Motor neuron (in vitro differentiated cells): ENCODE measurements around the gene PFKFB3. TPM values are rescaled to one million over a fixed set of nuclear protein-coding genes. Genes with fewer than 3 reads are reported as not detected.

Experiments used
- ATAC-seq, 8 experiments: fragments of 200-7000 bp; cut with Tn5 transposase; replicated peaks in 6 of 8; 2 replicates each; pipeline ENCODE4 v1.8.0; 2021; ENCODE audit warnings: mild to moderate bottlenecking in 8 of 8, moderate library complexity in 8 of 8
- H3K27ac ChIP-seq, 2 donors: fragments of 250-450 bp; sonication (Bioruptor Pico); 2 replicates each; pipeline ENCODE4 v1.9.0; 2021; ENCODE audit warnings: antibody characterized with exemption in 2 of 2, mild to moderate bottlenecking in 2 of 2, moderate library complexity in 1 of 2
- H3K4me1 ChIP-seq, 2 donors: fragments of 250-450 bp; sonication (Bioruptor Pico); replicated peaks in 1 of 2; 2 replicates each; pipeline ENCODE4 v1.6.1; 2021; ENCODE audit warnings: antibody characterized with exemption in 2 of 2, mild to moderate bottlenecking in 2 of 2, moderate library complexity in 1 of 2
- H3K4me3 ChIP-seq, 5 donors: fragments of 250-450 bp; sonication (Bioruptor Pico); 2 replicates each; pipeline ENCODE4 v1.9.0; 2021; ENCODE audit warnings: antibody characterized with exemption in 5 of 5, mild to moderate bottlenecking in 5 of 5, moderate library complexity in 4 of 5
- WGBS, 10 experiments: fragments of 450-650 bp; shearing (Covaris generic); methylation state at CpG; one replicate each; pipeline ENCODE4 v1.0.0; 2022; 5-methylcytosine and 5-hydroxymethylcytosine counted together
- in situ Hi-C, 9 experiments: fragments of 400-800 bp; cut with MboI; loops; one replicate each; pipeline ENCODE4 v1.15.0; 2021; ENCODE audit warnings: low sequenced_read_pairs in 9 of 9, low pct_unique_long_range_greater_than_20kb in 2 of 9; ENCODE audit not compliant: unreplicated experiment in 9 of 9
- total RNA-seq, 8 experiments: library from RNA; unstranded; fragments of 300-600 nt; gene quantifications; 2 replicates each; pipeline versions ENCODE4 v1.2.3 to v1.2.4, GENCODE V29; 2022

The PFKFB3 gene
- total RNA-seq, 8 experiments from 2014 or later = 32.4 to 80.6 (median 46.6) TPM

DNA sequence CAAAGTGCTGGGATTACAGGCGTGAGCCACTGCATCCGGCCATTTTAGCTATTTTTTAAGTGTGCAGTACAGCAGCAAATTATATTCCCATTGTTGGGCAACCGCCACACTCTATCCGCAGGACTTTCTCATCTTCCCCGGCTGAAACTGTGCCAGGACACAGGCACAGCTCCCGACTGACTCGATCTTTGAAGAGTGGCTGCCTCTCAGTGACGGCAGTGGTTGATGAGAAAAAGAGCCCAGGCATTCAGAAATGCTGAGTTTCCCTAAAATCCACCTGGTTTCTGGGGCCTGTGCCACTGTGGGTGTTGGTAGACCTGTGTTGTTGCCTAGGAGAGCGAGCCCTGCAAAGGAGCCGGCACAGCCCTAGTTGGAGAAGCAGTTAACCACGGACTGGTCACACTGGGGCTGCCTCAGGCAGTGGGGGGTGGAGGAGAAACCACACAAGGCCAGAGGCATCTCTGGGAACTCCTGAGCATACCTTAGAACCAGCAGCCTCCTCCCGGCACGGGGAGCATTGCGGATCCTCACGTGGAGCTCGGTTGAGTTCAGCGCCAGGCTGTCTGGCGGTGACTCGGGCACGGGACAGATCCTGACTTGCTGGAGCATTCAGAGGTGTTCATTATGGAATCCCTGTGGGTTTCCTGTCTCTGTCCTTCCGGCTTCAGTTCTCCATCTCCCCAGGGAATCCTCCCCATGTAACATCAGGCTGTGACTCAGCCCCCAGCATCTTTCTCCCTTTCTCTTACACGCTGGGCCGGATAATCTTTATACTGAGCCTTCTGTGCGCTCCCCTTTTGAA lies 16.2 kb downstream of the PFKFB3 start:
- in situ Hi-C loops = loop anchor here in 1 of 9 experiments (25.0 kb wide), 1 partner anchor 168 kb away; no protein-coding TSS in a partner anchor
- Histone ChIP-seq H3K27ac (no peak overlapping the region), H3K4me1 (no peaks in the 10 kb centered on the region), H3K4me3 (no peak overlapping the region)
- peak in 2 of 8 experiments; percentile 13 to 24 for ATAC-seq
- WGBS, 10 experiments = 51 to 97% (median 90%) methylated on average over 4 to 12 of the region's 24 CpGs; no CpG with 5 or more reads in 3 of the 10 experiments

DNA sequence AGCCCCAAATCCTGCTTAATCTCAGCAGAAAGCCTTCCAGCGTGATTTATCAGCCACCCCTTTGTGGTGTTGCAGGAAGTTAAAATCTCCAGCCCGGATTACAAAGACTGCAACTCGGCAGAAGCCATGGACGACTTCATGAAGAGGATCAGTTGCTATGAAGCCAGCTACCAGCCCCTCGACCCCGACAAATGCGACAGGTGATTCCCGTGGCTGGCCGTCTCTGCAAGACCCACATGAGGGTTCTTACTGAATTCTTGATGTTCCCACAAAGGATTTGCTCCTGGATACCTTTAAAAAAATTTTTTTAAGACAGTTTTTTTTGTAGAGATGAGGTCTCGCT lies 16.7 kb downstream of the PFKFB3 start:
- H3K4me1 ChIP-seq = no peaks in the 10 kb centered on the region
- in situ Hi-C loops = loop anchor here in 1 of 9 experiments (25.0 kb wide), 1 partner anchor 168 kb away; no protein-coding TSS in a partner anchor
- ATAC-seq = no peak
- H3K27ac ChIP-seq = no peak overlapping the region
- no peak overlapping the region for H3K4me3 ChIP-seq
- WGBS, 10 experiments = 81 to 100% (median 95%) methylated on average over 1 to 10 of the region's 10 CpGs; no CpG with 5 or more reads in 2 of the 10 experiments

DNA sequence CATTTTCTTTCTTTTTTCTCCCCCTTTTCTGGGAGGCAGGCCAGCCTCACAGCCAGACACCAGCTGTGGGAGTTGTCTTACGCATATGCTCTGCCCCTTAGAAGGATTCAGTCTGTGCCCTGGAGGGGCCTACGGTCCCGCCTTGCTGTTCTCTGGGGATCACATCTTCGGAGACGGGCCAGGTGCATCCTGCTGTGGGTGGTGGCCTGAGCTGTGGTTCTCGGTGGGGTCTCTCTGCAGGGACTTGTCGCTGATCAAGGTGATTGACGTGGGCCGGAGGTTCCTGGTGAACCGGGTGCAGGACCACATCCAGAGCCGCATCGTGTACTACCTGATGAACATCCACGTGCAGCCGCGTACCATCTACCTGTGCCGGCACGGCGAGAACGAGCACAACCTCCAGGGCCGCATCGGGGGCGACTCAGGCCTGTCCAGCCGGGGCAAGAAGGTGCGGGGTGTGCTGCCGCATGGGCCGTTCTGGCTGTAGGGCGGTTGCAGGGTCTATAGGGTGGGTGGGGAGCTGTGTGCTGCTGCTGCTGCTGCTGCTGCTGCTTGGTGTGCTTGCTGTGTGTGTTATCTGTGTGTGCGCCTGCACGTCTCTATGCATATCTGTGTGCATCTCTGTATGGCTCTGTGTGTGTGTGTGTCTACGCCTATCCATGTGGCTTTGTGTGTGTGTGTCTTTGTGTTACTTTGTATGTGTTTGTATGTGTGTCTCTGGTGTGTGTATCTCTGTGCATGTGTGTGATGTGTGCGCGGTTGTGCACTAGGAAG lies 17.9 kb downstream of the PFKFB3 start:
- in situ Hi-C loops = loop anchor here in 1 of 9 experiments (25.0 kb wide), 1 partner anchor 167 kb away; no protein-coding TSS in a partner anchor
- 92 to 100% (median 100%) methylated on average over 1 to 14 of the region's 32 CpGs; no CpG with 5 or more reads in 3 of the 10 experiments for WGBS, 10 experiments

DNA sequence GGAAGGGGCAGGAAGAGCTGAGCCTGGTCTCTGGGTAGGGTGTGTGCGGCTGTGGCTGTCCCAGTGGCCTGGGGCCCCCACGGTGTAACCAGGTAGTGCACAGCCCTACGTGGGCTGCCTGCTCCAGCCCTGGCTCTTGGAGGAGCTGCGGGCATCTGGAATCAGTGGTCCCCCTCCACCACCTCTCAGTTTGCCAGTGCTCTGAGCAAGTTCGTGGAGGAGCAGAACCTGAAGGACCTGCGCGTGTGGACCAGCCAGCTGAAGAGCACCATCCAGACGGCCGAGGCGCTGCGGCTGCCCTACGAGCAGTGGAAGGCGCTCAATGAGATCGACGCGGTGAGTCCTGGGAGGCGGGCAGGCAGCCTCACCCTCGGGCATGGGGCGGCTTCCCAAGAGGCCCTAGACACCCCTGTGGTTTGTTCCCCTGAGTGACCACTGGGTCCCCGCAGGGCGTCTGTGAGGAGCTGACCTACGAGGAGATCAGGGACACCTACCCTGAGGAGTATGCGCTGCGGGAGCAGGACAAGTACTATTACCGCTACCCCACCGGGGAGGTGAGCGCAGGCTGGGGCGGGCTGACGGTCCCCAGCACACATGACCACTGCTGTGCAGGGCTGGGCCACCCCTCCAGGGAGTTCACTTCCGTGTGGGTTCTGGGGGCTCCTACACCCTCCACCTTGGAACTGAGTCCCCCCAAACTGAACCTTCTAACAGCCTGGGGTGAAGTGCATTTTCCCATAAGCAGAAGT lies 18.6 kb downstream of the PFKFB3 start:
- H3K4me3 ChIP-seq = no peak overlapping the region
- no peaks in the 10 kb centered on the region for H3K4me1 ChIP-seq
- in situ Hi-C loops = loop anchor here in 1 of 9 experiments (25.0 kb wide), 1 partner anchor 166 kb away; no protein-coding TSS in a partner anchor
- 90 to 100% (median 94%) methylated on average over 1 to 15 of the region's 30 CpGs; no CpG with 5 or more reads in 7 of the 10 experiments for WGBS, 10 experiments
- H3K27ac ChIP-seq = no peak overlapping the region
- no peak for ATAC-seq

More for the DNA sequence above, 17.9 kb downstream of the PFKFB3 start:
- H3K4me3 ChIP-seq = no peak overlapping the region
- H3K27ac ChIP-seq = no peak overlapping the region
- H3K4me1 ChIP-seq = no peaks in the 10 kb centered on the region
- peak in 1 of 8 experiments; percentile 16 for ATAC-seq

DNA sequence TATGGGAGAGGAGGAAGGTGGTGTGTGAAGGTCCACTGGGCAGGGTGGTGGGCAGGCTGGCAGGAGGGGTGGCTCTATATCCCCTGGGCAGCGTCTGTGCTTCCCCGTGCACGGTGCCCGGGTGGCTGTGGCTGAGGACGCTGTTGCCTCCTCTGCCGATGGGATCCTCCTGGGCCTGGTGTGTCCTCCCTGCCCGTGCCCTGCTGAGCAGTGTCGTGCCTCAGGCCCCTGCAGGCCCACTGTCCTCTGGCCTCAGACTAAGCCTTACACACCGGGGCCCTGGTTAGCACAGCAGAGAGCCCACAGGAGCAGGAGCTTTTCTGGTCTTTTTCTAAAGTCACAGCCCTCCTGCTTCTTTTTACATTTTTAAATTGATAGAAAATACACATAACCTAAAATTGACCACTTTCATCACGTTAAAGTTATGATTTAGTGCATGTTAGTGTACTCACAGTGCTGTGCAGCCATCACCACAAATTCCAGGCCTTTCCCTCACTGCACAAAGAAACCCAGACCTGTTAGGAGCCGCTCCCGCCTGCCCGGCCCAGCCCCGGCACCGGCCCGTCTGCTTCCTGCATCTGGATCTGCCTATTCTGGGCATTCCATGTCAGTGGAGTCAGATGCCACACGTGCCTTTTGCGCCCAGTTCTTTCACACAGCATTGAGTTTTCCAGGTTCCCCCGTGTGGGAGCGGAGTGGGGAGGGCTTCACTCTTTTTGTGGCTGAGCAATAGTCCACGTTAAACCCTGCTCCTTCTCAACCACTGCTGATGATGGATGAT lies 19.4 kb downstream of the PFKFB3 start:
- H3K4me1 ChIP-seq = no peaks in the 10 kb centered on the region
- ATAC-seq = peak in 3 of 8 experiments; percentile 9 to 38 (median 36)
- WGBS, 10 experiments = 39 to 100% (median 94%) methylated on average over 1 to 12 of the region's 21 CpGs; no CpG with 5 or more reads in 1 of the 10 experiments
- in situ Hi-C loops = loop anchor here in 1 of 9 experiments (25.0 kb wide), 1 partner anchor 165 kb away; no protein-coding TSS in a partner anchor
- no peak overlapping the region for H3K27ac ChIP-seq
- no peak overlapping the region for H3K4me3 ChIP-seq

DNA sequence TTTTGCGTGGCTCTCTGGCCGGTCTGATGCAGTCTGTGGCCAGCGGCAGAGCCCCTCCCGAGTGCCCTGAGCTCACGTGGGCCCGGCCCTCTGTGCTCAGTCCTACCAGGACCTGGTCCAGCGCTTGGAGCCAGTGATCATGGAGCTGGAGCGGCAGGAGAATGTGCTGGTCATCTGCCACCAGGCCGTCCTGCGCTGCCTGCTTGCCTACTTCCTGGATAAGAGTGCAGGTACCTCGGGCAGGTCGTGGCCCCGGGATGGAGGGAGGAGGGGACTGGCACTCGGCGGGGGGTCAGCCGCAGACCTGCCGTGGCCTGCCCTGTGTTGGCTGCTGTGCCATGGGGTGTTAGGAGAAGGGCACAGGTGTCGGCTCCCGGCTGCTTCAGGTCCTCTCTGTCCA lies 20.0 kb downstream of the PFKFB3 start:
- 80 to 90% (median 80%) methylated on average over 1 to 4 of the region's 19 CpGs; no CpG with 5 or more reads in 7 of the 10 experiments for WGBS, 10 experiments
- in situ Hi-C loops = loop anchor here in 1 of 9 experiments (25.0 kb wide), 1 partner anchor 165 kb away; no protein-coding TSS in a partner anchor
- Histone ChIP-seq H3K4me1 (no peaks in the 10 kb centered on the region), H3K4me3 (no peak overlapping the region), H3K27ac (no peak overlapping the region)
- no peak for ATAC-seq

DNA sequence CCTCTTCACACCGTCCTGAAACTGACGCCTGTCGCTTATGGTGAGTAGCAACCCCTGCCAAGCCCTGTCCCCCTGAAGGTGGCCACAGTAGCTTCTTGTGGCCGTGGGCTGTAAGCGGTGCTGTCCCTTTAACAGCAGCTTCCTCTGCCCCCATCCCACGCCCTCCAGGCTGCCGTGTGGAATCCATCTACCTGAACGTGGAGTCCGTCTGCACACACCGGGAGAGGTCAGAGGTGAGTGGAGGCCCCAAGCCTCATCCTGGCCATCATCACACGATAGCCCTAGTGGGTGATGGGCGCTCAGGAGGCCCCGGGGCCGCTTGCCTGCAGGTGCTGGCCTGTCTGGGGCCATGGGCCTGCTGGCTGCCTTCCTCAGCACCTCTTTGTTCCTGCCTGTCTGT lies 21.2 kb downstream of the PFKFB3 start:
- in situ Hi-C loops = loop anchor here in 1 of 9 experiments (25.0 kb wide), 1 partner anchor 163 kb away; no protein-coding TSS in a partner anchor
- Histone ChIP-seq H3K27ac (no peak overlapping the region), H3K4me3 (no peak overlapping the region), H3K4me1 (no peaks in the 10 kb centered on the region)
- WGBS, 10 experiments = 88 to 90% (median 89%) methylated on average over 4 to 8 of the region's 14 CpGs; no CpG with 5 or more reads in 7 of the 10 experiments
- no peak for ATAC-seq

DNA sequence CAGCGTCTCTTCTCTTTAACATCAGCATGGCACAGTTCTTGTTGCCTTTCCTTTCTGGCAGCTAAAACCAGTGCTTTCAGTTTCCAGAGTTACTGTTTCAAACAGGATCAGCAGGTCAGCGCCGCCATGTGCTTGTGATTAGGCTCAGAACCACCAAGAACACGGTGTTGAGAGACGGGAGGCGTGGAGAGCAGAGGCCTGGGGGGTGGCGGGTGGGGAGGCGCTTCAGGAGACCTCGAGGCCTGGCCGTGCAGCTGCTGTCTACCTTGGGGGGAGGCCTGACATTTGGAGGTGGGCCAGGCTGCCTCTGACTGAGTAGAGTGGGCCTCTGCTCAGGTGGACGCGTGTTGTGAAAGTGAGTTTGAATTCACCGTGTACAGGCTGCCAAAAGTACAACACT lies 22.0 kb downstream of the PFKFB3 start:
- ATAC-seq = no peak
- Histone ChIP-seq H3K4me1 (no peaks in the 10 kb centered on the region), H3K4me3 (no peak overlapping the region), H3K27ac (no peak overlapping the region)
- WGBS, 10 experiments = 100% methylated on average over 1 to 3 of the region's 13 CpGs; no CpG with 5 or more reads in 8 of the 10 experiments
- in situ Hi-C loops = loop anchor here in 1 of 9 experiments (25.0 kb wide), 1 partner anchor 163 kb away; no protein-coding TSS in a partner anchor

DNA sequence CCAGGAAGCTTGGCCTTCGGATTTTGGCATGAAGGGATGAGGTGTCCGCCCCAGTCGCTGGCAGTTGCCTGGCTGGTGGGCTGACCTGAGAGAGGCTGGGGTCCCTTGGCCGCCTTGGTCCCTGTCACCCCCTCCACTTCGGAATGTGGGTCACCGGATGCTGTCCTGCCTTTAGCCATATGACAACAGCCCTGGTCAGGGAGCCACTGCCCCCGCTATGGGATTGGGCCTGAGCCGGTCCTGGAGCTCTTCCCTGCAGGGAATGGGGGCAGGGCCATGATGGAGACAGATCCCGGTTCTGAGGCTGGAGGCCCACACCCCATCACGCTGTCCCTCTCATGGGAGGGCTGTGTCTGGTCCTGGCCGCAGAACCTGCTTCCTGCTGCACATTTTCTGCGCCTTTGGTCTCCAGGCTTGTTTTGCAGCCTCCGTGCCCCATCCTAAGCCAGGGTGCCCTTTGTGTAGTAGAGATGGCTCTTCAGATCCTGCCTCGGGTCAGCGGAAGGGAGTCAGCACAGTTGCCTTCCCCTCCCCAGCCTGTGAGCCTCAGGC lies 22.6 kb downstream of the PFKFB3 start:
- H3K27ac ChIP-seq = no peak overlapping the region
- 88 to 100% (median 97%) methylated on average over 1 to 6 of the region's 15 CpGs; no CpG with 5 or more reads in 4 of the 10 experiments for WGBS, 10 experiments
- ATAC-seq = no peak
- no peaks in the 10 kb centered on the region for H3K4me1 ChIP-seq
- H3K4me3 ChIP-seq = no peak overlapping the region
- in situ Hi-C loops = no loop called here

DNA sequence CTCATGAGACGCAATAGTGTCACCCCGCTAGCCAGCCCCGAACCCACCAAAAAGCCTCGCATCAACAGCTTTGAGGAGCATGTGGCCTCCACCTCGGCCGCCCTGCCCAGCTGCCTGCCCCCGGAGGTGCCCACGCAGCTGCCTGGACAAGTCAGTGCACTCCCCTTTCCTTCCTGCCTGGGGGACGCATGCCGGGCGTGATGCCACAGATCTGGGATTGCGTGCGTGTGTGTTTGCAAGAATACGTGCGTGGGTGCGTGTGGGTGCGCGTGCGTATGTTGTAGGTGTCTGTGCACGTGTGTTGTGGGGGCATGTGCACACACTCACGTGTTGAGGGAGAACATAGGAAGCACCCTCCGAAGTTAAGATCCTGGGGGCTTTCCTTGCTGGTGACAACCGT lies 23.5 kb downstream of the PFKFB3 start:
- no peaks in the 10 kb centered on the region for H3K4me1 ChIP-seq
- H3K4me3 ChIP-seq = no peak overlapping the region
- no peak for ATAC-seq
- in situ Hi-C loops = no loop called here
- no peak overlapping the region for H3K27ac ChIP-seq
- WGBS, 10 experiments = 80 to 100% (median 97%) methylated on average over 1 to 15 of the region's 23 CpGs; no CpG with 5 or more reads in 4 of the 10 experiments

DNA sequence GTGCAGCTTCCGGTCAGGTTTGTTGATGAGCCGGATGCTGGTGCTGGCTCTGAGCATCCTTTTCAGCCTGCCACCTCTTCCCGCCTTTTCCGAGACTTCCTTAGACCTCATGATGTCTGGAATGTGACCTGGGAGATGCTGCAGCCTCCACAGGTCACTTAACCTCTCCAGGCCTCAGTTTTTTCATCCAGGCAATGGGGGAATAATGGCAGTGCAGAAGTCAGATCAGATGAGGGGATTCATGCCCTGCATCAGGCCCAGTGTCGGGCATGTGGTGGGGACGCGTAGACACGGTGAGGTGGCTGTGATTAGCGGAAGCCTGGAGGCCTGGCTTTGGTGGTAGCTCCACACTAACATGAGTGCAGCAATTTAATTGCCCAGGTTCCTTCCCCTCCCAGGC lies 24.6 kb downstream of the PFKFB3 start:
- Histone ChIP-seq H3K27ac (no peak overlapping the region), H3K4me3 (no peak overlapping the region), H3K4me1 (no peaks in the 10 kb centered on the region)
- WGBS, 10 experiments = 96 to 100% (median 100%) methylated on average over 1 to 4 of the region's 9 CpGs; no CpG with 5 or more reads in 5 of the 10 experiments
- no peak for ATAC-seq
- in situ Hi-C loops = no loop called here
